Measurements from ENCODE around the gene NLE1. TPM values are rescaled to one million over a fixed set of nuclear protein-coding genes. Genes with fewer than 3 reads are reported as not detected.

Gene NLE1
- total and polyA plus RNA-seq, 2 donors (not counting 1 experiment from before 2014, with no cell fraction given), result 16.5 to 17.5 TPM

GRCh38 chr17:35087731-35088355 lies 54.3 kb downstream of the NLE1 start:
- Histone ChIP-seq H3K4me2 (replicated peaks; ENCODE audit: low read depth, low read length, poor library complexity, severe bottlenecking) (peak overlapping the region; percentile 87), H3K9me3 (ENCODE audit: control extremely low read depth in 1 of 3, control insufficient read depth in 2 of 3, insufficient read depth in 1 of 3, low read length in 2 of 3) (no peaks in the 10 kb centered on the region), H4K20me1 (ENCODE audit: control insufficient read depth, insufficient read depth, low read length, poor library complexity, severe bottlenecking) (no peaks in the 10 kb centered on the region), H3K4me1 (ENCODE audit: control insufficient read depth in 2 of 2, insufficient read depth in 2 of 2, low read length in 2 of 2) (peaks cover 17 to 24% of the 10 kb centered on the region in 2 donors), H3K9ac (ENCODE audit: low read length) (peak overlapping the region; percentile 73), H3K79me2 (ENCODE audit: control insufficient read depth, insufficient read depth, low read length) (peaks cover 63% of the 10 kb centered on the region), H3K27ac (ENCODE audit: low read length in 2 of 2) (peak overlapping the region; percentile 91 to 92), H3K4me3 (ENCODE audit: control extremely low read depth in 1 of 5, extremely low read depth in 1 of 5, insufficient read depth in 1 of 5, low read depth in 2 of 5, low read length in 4 of 5) (peak overlapping the region; percentile 26 to 86 (median 75)), H2AFZ (ENCODE audit: insufficient read depth, low read depth, low read length, poor library complexity, severe bottlenecking) (peak overlapping the region; percentile 68), H3K27me3 (replicated peaks in 1 of 4; ENCODE audit: control extremely low read depth in 1 of 4, control insufficient read depth in 3 of 4, insufficient read depth in 4 of 4, low read length in 3 of 4) (no peaks in the 10 kb centered on the region), H3K36me3 (replicated peaks in 1 of 2; ENCODE audit: control extremely low read depth in 1 of 2, control insufficient read depth in 1 of 2, extremely low read depth in 1 of 2, insufficient read depth in 2 of 2, low read length in 1 of 2) (no peaks in the 10 kb centered on the region)
- H3K4me1 Mint-ChIP-seq, result peaks cover 40% of the 10 kb centered on the region
- no peak for TF ChIP-seq CTCF (IDR thresholded peaks at IDR 0.05)
- TF ChIP-seq EZH2 (IDR thresholded peaks at IDR 0.05; ENCODE audit: borderline replicate concordance, insufficient read depth, low read depth, low read length, poor library complexity, severe bottlenecking), result no peak
- CTCF ChIA-PET, result interaction anchor here (1.0 to 1.9 kb wide), 6 partner anchors 13 to 127 kb away, joined by 3 to 10 read pairs (median 3); partner anchors contain the start of genes CCT6B, RFFL and ZNF830
- DNase-seq (peak; percentile 67), ATAC-seq (ENCODE audit: low read depth) (no peak)
- no peaks in the 10 kb centered on the region for H3K27me3 Mint-ChIP-seq
- intact Hi-C loops (cut with micrococcal nuclease), result loop anchor here (1.0 to 2.0 kb wide), 4 partner anchors 25 to 499 kb away; partner anchors contain the start of genes AP2B1 and RFFL
- peak overlapping the region; percentile 94 for H3K27ac Mint-ChIP-seq
- no peaks in the 10 kb centered on the region for H3K9me3 Mint-ChIP-seq (ENCODE audit: insufficient read depth)
- POLR2A ChIA-PET, result interaction anchor here (0.6 kb wide), 1 partner anchor 18 kb away, joined by 3 read pairs; no protein-coding TSS in a partner anchor
- 0% methylated on average over 1 of the region's 9 CpGs for WGBS (ENCODE audit: insufficient coverage)
- peak overlapping the region; percentile 94 for H3K4me3 Mint-ChIP-seq

All from B cell (primary cell).